ENCODE measurements around the gene GABRD. TPM values are rescaled to one million over a fixed set of nuclear protein-coding genes. Genes with fewer than 3 reads are reported as not detected.

The GABRD gene
- total and polyA plus RNA-seq, 8 donors = 0.09 to 0.61 (median 0.15) TPM; not detected in 3

DNA sequence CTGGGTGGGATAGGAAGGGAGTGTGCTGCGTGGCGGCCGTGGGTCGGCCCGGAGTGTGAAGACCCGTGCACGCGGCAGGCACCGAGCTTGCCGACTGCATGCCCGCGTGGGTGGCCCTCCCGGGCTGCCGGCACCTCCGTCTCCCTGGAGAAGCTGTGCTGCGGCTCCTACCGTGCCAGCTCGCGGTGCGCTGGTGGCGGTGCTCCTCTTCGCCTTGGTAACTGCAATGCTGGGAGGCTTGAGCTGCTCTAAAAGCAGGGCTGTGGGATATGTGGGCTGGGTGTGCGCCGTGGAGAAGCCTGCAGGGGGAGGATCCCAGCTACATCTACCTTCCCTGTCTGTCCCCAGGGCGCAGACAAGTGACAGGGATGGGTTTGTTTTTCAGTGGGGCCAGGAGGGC, 2.4 kb downstream of the GABRD start:
- DNase-seq (no peak), ATAC-seq (no peak), FAIRE-seq (no peak)
- TF ChIP-seq, protein P1, sequence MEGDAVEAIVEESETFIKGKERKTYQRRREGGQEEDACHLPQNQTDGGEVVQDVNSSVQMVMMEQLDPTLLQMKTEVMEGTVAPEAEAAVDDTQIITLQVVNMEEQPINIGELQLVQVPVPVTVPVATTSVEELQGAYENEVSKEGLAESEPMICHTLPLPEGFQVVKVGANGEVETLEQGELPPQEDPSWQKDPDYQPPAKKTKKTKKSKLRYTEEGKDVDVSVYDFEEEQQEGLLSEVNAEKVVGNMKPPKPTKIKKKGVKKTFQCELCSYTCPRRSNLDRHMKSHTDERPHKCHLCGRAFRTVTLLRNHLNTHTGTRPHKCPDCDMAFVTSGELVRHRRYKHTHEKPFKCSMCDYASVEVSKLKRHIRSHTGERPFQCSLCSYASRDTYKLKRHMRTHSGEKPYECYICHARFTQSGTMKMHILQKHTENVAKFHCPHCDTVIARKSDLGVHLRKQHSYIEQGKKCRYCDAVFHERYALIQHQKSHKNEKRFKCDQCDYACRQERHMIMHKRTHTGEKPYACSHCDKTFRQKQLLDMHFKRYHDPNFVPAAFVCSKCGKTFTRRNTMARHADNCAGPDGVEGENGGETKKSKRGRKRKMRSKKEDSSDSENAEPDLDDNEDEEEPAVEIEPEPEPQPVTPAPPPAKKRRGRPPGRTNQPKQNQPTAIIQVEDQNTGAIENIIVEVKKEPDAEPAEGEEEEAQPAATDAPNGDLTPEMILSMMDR (IDR thresholded peaks at IDR 0.05) = no peak
- Histone ChIP-seq H3K4me1 (peaks cover 0 to 5% (median 0%) of the 10 kb centered on the region in 3 donors), H3K27me3 (peaks cover 0 to 20% (median 6%) of the 10 kb centered on the region in 4 donors), H3K9me3 (no peaks in the 10 kb centered on the region), H3K36me3 (no peaks in the 10 kb centered on the region), H3K4me3 (no peak overlapping the region), H3K27ac (no peak overlapping the region)
- intact Hi-C loops (cut with DNase I) = no loop called here
- 74 to 76% methylated on average over 21 to 25 of the region's 25 CpGs for WGBS, 2 donors

DNA sequence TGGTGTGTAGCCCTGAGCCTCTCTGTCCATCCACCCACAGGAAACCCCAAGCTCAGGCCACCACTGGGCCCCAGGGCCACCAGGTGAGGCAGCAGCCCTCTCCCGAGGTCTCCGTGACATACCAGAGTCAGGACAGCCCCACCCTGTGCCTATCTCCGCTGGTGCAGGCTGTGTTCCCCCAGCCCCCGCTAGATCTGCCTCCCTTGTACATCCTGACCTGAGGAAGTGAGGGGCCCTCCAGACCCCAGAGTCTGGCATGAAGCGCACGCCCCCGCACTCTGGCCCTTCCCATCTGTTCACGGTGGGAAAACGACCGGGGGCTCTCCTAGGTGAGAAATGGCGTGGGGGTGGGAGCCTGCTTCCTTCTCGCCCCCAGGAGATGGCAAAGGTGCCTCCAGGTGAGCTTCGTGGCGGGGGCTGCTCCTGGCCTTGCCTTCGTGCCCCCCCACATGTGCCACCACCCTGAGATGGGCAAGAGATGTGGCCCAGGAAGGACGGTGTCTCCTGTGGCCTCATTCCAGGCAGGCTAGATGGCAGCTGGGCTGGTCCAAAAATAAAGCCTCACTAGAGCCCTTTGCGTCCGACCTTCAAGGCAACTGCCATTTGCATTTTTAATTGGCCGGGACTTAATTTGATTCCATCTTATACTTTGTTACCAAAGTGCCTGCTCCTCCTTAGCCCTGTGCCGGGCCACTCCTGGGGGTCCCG, 3.1 kb downstream of the GABRD start:
- H3K27ac ChIP-seq = no peak overlapping the region
- no peaks in the 10 kb centered on the region for H3K9me3 ChIP-seq
- TF ChIP-seq, protein P1 (IDR thresholded peaks at IDR 0.05) = no peak
- H3K27me3 ChIP-seq = peaks cover 0 to 20% (median 6%) of the 10 kb centered on the region in 4 donors
- WGBS, 2 donors = 56 to 69% methylated on average over 21 of the region's 21 CpGs
- H3K4me1 ChIP-seq = peaks cover 0 to 5% (median 0%) of the 10 kb centered on the region in 3 donors
- H3K4me3 ChIP-seq = no peak overlapping the region
- DNase-seq (no peak), FAIRE-seq (no peak), ATAC-seq (no peak)
- intact Hi-C loops (cut with DNase I) = no loop called here
- no peaks in the 10 kb centered on the region for H3K36me3 ChIP-seq

DNA sequence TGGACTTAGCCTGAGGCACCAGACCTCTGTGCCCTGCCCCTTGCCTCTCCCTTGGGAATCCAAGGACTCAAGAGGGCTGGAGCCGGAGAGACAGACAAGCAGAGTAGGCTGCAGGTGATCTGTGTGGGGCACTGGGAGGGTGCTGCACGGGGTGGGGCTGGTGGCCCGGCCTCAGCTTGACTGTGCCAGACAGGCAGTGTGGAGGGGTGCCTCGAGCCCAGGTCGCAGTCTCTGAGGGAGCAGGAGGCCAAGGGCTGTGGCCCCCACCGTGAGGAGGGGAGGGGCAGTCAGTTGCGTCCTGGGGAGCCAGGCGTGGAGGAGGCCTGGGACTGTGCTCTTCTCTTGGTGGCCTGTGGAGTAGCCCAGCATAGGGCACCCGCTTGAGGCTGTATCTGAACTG, 4.0 kb downstream of the GABRD start:
- DNase-seq (no peak), FAIRE-seq (no peak), ATAC-seq (no peak)
- no peaks in the 10 kb centered on the region for H3K9me3 ChIP-seq
- WGBS, 2 donors = 69 to 78% methylated on average over 8 to 9 of the region's 9 CpGs
- peaks cover 0 to 5% (median 0%) of the 10 kb centered on the region in 3 donors for H3K4me1 ChIP-seq
- intact Hi-C loops (cut with DNase I) = no loop called here
- H3K27me3 ChIP-seq = peaks cover 0 to 20% (median 6%) of the 10 kb centered on the region in 4 donors
- H3K4me3 ChIP-seq = no peak overlapping the region
- H3K27ac ChIP-seq = no peak overlapping the region
- TF ChIP-seq, protein P1 (IDR thresholded peaks at IDR 0.05) = no peak
- H3K36me3 ChIP-seq = no peaks in the 10 kb centered on the region

DNA sequence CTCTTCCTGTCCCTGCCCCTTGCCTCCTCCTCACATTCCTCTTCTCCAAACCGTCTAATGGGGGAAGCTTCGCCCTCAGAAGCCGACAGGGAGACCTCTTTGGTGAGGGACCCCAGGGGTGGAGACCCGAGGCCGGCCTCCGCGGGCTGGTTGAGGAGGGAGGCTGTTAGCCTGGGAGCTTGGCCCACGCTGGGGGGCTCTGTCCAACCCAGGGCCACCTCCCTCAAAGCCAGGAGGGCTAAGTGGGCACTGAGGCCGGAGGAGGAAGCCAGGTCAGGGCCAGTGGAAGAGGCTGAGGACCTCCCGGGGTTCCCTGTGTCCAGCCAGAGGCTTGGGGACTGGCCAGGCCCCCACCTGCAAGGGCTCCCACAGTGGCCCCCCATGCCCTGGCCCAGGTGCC, 5.3 kb downstream of the GABRD start:
- Histone ChIP-seq H3K36me3 (no peaks in the 10 kb centered on the region), H3K27me3 (peaks cover 0 to 20% (median 6%) of the 10 kb centered on the region in 4 donors), H3K4me1 (peaks cover 0 to 5% (median 0%) of the 10 kb centered on the region in 3 donors), H3K4me3 (no peak overlapping the region), H3K27ac (no peak overlapping the region), H3K9me3 (no peaks in the 10 kb centered on the region)
- no peak for ATAC-seq
- no peak for FAIRE-seq
- no peak for DNase-seq
- intact Hi-C loops (cut with DNase I) = no loop called here
- 73 to 85% methylated on average over 9 to 10 of the region's 10 CpGs for WGBS, 2 donors
- TF ChIP-seq, protein P1 (IDR thresholded peaks at IDR 0.05) = no peak

DNA sequence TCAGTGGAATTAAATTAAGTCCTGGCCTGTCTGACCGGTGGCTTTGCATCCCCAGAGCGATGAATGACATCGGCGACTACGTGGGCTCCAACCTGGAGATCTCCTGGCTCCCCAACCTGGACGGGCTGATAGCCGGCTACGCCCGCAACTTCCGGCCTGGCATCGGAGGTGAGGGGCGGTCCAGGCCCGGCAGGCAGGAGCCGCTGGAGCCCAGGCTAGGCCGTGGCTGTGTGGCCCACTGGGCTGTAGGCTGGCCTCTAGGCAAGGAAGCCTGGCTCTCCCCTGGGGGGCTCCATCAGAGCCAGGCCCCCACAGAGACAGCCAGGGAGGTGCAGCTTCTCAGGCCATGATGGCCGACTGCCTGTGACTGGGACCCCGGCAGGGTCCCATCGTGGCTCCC, 5.7 kb downstream of the GABRD start:
- H3K9me3 ChIP-seq = no peaks in the 10 kb centered on the region
- peaks cover 0 to 15% (median 6%) of the 10 kb centered on the region in 4 donors for H3K27me3 ChIP-seq
- FAIRE-seq (no peak), ATAC-seq (no peak), DNase-seq (peak in 1 of 6 donors; percentile 68)
- 80 to 84% methylated on average over 18 of the region's 18 CpGs for WGBS, 2 donors
- no peak overlapping the region for H3K4me3 ChIP-seq
- no peaks in the 10 kb centered on the region for H3K36me3 ChIP-seq
- TF ChIP-seq, protein P1 (IDR thresholded peaks at IDR 0.05) = no peak
- no peak overlapping the region for H3K27ac ChIP-seq
- intact Hi-C loops (cut with DNase I) = no loop called here
- peaks cover 0 to 2% (median 0%) of the 10 kb centered on the region in 3 donors for H3K4me1 ChIP-seq
